ENCODE results near the gene HCN1.

Gene HCN1

DNA sequence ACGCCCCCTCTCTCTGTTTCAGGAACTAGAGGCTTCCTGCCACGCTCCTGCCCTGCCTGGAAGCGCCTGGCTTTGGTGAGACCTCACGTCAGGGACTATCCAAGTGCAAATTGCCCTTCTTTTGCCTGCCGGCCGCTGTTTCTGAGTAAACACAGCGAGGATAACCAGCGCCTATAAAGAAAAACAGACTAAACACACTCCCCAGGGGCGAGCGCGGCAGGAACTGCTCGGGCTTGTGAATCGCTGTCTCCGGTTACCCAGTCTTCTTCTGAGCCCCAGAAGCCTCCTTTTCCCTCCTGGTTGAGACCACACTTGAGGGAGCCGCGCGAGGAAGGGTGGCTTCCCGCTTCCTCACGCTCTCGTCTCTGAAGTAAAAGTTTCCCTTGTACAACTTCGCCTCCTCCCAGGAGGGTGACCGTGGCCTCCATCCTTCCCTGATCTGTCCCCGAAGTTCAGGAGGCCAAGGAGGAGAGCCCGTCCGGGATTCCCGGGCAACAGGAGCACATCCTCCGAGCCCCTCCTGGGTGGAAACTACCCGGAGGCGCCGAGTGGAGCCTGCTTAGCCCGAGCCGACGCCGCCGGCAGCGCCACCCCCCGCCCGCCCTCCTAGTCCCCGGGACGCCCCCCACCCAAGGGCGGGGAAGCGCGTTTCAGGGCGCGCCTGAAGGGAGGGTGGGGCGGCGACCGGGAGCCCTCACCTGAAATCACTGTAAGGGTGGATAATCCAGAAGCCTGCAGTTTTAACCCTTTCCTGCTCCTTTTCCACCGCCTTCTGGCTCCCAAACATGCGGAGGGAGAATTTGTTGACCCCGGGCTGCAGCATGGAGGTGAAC, 993 bp downstream of the HCN1 start:
- H3K56ac ChIP-seq (ENCODE audit: low read length) = no peak overlapping the region
- no peaks in the 10 kb centered on the region for H3K36me3 ChIP-seq (ENCODE audit: control insufficient read depth, insufficient read depth, low read length)
- H3K79me2 ChIP-seq (ENCODE audit: control insufficient read depth, insufficient read depth, low read length) = no peaks in the 10 kb centered on the region
- H4K8ac ChIP-seq (ENCODE audit: low read depth, low read length) = no peak overlapping the region
- WGBS (ENCODE audit: extremely low coverage, insufficient coverage, low lambda C conversion rate) = no CpG with 5 or more reads among the region's 51 CpGs
- H3K23ac ChIP-seq (ENCODE audit: low read length) = no peak overlapping the region
- H2AK5ac ChIP-seq (ENCODE audit: low read length) = no peak overlapping the region
- H3K79me1 ChIP-seq (ENCODE audit: low read length) = no peaks in the 10 kb centered on the region
- H3K18ac ChIP-seq (ENCODE audit: low read length) = no peak overlapping the region
- peak; percentile 58 for DNase-seq
- H2BK15ac ChIP-seq (replicated peaks; ENCODE audit: low read depth) = no peak overlapping the region
- H3K4me3 ChIP-seq (ENCODE audit: low read length) = peak overlapping the region; percentile 6
- no peak overlapping the region for H3K27ac ChIP-seq (ENCODE audit: low read depth, low read length)
- H4K5ac ChIP-seq (ENCODE audit: low read length) = no peak overlapping the region
- H2BK5ac ChIP-seq (ENCODE audit: low read length) = no peak overlapping the region
- no peak overlapping the region for H2BK120ac ChIP-seq (ENCODE audit: low read depth, low read length)
- no peaks in the 10 kb centered on the region for H3K4me1 ChIP-seq (ENCODE audit: control insufficient read depth, low read depth, low read length)
- no peak overlapping the region for H3K4ac ChIP-seq (ENCODE audit: low read depth, low read length)
- no peak overlapping the region for H3K9ac ChIP-seq (ENCODE audit: low read length)
- peaks cover 3% of the 10 kb centered on the region for H3K27me3 ChIP-seq (ENCODE audit: insufficient read depth, low read length, poor library complexity)
- peak overlapping the region; percentile 59 for H3K4me2 ChIP-seq (ENCODE audit: low read length)

DNA sequence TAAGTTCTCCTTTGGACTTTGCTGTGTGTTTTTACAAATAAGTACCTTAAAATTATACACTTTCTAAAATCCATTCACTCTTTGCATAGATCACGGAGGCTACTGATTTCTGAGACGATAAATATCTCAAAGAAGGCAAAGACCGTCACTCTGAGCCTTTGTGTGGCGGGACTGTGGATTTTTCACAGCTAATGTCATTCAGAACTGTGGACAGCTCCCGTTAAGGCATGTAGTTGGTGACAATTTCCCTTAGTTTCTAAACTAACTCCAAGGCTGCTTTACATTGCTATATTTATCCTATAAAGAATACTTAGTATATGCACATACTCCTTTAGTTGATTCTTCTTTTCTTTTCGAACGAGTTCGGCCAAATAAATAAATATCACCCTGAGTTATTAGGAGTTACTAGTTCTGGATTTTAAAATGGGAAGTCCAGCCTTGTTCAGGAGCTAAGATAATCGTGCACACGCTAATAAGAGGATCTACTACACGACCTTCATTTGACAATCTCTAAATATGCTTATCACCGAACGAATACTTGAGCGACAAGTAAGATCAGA, 1.8 kb downstream of the HCN1 start:
- no peaks in the 10 kb centered on the region for H3K79me1 ChIP-seq (ENCODE audit: low read length)
- H3K4me2 ChIP-seq (ENCODE audit: low read length) = peak overlapping the region; percentile 59
- WGBS (ENCODE audit: extremely low coverage, insufficient coverage, low lambda C conversion rate) = no CpG with 5 or more reads among the region's 14 CpGs
- no peak overlapping the region for H3K9ac ChIP-seq (ENCODE audit: low read length)
- no peak for DNase-seq
- H3K56ac ChIP-seq (ENCODE audit: low read length) = no peak overlapping the region
- no peak overlapping the region for H3K23ac ChIP-seq (ENCODE audit: low read length)
- no peak overlapping the region for H3K18ac ChIP-seq (ENCODE audit: low read length)
- H3K27me3 ChIP-seq (ENCODE audit: insufficient read depth, low read length, poor library complexity) = peaks cover 3% of the 10 kb centered on the region
- H3K4me1 ChIP-seq (ENCODE audit: control insufficient read depth, low read depth, low read length) = no peaks in the 10 kb centered on the region
- no peaks in the 10 kb centered on the region for H3K79me2 ChIP-seq (ENCODE audit: control insufficient read depth, insufficient read depth, low read length)
- no peak overlapping the region for H3K4ac ChIP-seq (ENCODE audit: low read depth, low read length)
- H3K4me3 ChIP-seq (ENCODE audit: low read length) = no peak overlapping the region
- H2AK5ac ChIP-seq (ENCODE audit: low read length) = no peak overlapping the region
- H2BK120ac ChIP-seq (ENCODE audit: low read depth, low read length) = no peak overlapping the region
- H2BK15ac ChIP-seq (replicated peaks; ENCODE audit: low read depth) = no peak overlapping the region
- no peaks in the 10 kb centered on the region for H3K36me3 ChIP-seq (ENCODE audit: control insufficient read depth, insufficient read depth, low read length)
- no peak overlapping the region for H4K5ac ChIP-seq (ENCODE audit: low read length)
- H2BK5ac ChIP-seq (ENCODE audit: low read length) = no peak overlapping the region
- no peak overlapping the region for H3K27ac ChIP-seq (ENCODE audit: low read depth, low read length)
- no peak overlapping the region for H4K8ac ChIP-seq (ENCODE audit: low read depth, low read length)

DNA sequence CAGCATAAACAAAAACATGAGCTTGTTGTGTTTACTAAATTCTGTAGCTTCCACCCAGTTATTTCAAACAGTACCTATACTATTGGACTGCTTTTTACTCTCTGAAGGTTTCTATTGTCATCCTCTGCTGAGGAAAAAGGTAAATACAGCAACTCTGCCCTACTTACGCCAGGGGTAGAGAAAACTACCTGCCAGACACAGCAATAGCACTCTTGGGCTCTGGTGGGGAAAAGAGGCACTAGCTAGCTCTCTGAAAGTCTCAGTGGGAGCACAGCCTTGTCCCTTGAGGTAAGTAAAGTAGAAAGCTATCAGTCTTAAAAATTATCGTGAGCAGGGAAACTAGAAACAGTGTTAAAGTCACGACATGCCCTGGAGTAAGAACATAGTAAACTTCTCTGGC, 3.7 kb downstream of the HCN1 start:
- Histone ChIP-seq H3K79me1 (ENCODE audit: low read length) (no peaks in the 10 kb centered on the region), H3K4me2 (ENCODE audit: low read length) (no peak overlapping the region), H3K36me3 (ENCODE audit: control insufficient read depth, insufficient read depth, low read length) (no peaks in the 10 kb centered on the region), H3K27ac (ENCODE audit: low read depth, low read length) (no peak overlapping the region), H2BK5ac (ENCODE audit: low read length) (no peak overlapping the region), H4K8ac (ENCODE audit: low read depth, low read length) (no peak overlapping the region), H3K9ac (ENCODE audit: low read length) (no peak overlapping the region), H2AK5ac (ENCODE audit: low read length) (no peak overlapping the region), H3K4ac (ENCODE audit: low read depth, low read length) (no peak overlapping the region), H2BK120ac (ENCODE audit: low read depth, low read length) (no peak overlapping the region), H3K79me2 (ENCODE audit: control insufficient read depth, insufficient read depth, low read length) (no peaks in the 10 kb centered on the region), H3K56ac (ENCODE audit: low read length) (no peak overlapping the region), H3K23ac (ENCODE audit: low read length) (no peak overlapping the region), H3K4me1 (ENCODE audit: control insufficient read depth, low read depth, low read length) (no peaks in the 10 kb centered on the region), H2BK15ac (replicated peaks; ENCODE audit: low read depth) (no peak overlapping the region), H4K5ac (ENCODE audit: low read length) (no peak overlapping the region), H3K4me3 (ENCODE audit: low read length) (no peak overlapping the region), H3K18ac (ENCODE audit: low read length) (no peak overlapping the region), H3K27me3 (ENCODE audit: insufficient read depth, low read length, poor library complexity) (peaks cover 3% of the 10 kb centered on the region)
- no CpG with 5 or more reads among the region's 3 CpGs for WGBS (ENCODE audit: extremely low coverage, insufficient coverage, low lambda C conversion rate)
- DNase-seq = no peak

DNA sequence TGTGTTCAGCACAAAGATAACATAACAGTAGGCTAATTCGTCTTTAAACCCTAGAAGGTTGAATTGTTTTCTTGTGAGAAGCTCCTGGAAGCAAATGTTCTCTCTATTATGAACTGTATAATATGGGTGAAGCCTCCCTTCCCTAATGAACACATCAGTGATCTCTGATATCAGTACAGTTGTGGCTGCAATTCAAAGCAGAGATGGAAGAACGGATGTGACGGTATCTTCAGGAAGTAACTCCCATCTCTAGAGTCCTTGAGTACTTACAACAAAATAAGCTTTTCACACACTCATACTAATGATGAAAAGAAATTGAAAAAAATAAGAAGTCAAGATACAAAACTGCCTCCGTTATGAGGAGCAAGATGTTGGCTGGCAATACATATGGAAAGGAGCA, 4.5 kb downstream of the HCN1 start:
- no peak overlapping the region for H3K27ac ChIP-seq (ENCODE audit: low read depth, low read length)
- H2AK5ac ChIP-seq (ENCODE audit: low read length) = no peak overlapping the region
- H3K9ac ChIP-seq (ENCODE audit: low read length) = no peak overlapping the region
- no peaks in the 10 kb centered on the region for H3K79me1 ChIP-seq (ENCODE audit: low read length)
- DNase-seq = no peak
- no peaks in the 10 kb centered on the region for H3K79me2 ChIP-seq (ENCODE audit: control insufficient read depth, insufficient read depth, low read length)
- H3K4me3 ChIP-seq (ENCODE audit: low read length) = no peak overlapping the region
- H3K56ac ChIP-seq (ENCODE audit: low read length) = no peak overlapping the region
- no peak overlapping the region for H4K8ac ChIP-seq (ENCODE audit: low read depth, low read length)
- no peak overlapping the region for H3K23ac ChIP-seq (ENCODE audit: low read length)
- no peak overlapping the region for H2BK120ac ChIP-seq (ENCODE audit: low read depth, low read length)
- H3K18ac ChIP-seq (ENCODE audit: low read length) = no peak overlapping the region
- peaks cover 3% of the 10 kb centered on the region for H3K27me3 ChIP-seq (ENCODE audit: insufficient read depth, low read length, poor library complexity)
- no peak overlapping the region for H2BK15ac ChIP-seq (replicated peaks; ENCODE audit: low read depth)
- no peak overlapping the region for H4K5ac ChIP-seq (ENCODE audit: low read length)
- no peak overlapping the region for H3K4me2 ChIP-seq (ENCODE audit: low read length)
- no peak overlapping the region for H3K4ac ChIP-seq (ENCODE audit: low read depth, low read length)
- no peaks in the 10 kb centered on the region for H3K36me3 ChIP-seq (ENCODE audit: control insufficient read depth, insufficient read depth, low read length)
- no peaks in the 10 kb centered on the region for H3K4me1 ChIP-seq (ENCODE audit: control insufficient read depth, low read depth, low read length)
- H2BK5ac ChIP-seq (ENCODE audit: low read length) = no peak overlapping the region
- WGBS (ENCODE audit: extremely low coverage, insufficient coverage, low lambda C conversion rate) = no CpG with 5 or more reads among the region's 4 CpGs

DNA sequence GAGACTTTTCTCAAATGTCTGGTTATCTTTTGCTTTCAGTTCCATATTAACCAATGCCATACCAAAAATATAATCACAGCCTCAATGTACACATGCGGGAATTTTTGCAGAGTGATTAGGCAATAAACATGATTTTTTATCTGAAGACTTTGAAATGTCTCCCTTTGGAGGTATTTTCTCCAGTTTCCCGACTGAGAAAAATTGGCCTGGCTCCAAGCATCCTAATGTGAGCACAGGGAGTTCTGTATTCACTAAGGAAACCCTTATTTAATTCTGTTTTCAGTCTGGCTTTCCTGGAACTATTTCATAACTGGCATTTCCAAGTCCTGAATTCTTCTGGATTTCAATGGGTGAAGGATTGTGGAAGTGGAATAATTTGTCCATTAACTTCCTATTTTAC, 8.5 kb downstream of the HCN1 start:
- H3K23ac ChIP-seq (ENCODE audit: low read length) = no peak overlapping the region
- no peak overlapping the region for H3K9ac ChIP-seq (ENCODE audit: low read length)

More for the DNA sequence above, 8.5 kb downstream of the HCN1 start:
- H3K79me1 ChIP-seq (ENCODE audit: low read length) = no peaks in the 10 kb centered on the region
- H2BK15ac ChIP-seq (replicated peaks; ENCODE audit: low read depth) = no peak overlapping the region
- H3K4me3 ChIP-seq (ENCODE audit: low read length) = no peak overlapping the region
- no peaks in the 10 kb centered on the region for H3K36me3 ChIP-seq (ENCODE audit: control insufficient read depth, insufficient read depth, low read length)
- H3K27ac ChIP-seq (ENCODE audit: low read depth, low read length) = no peak overlapping the region
- H2BK5ac ChIP-seq (ENCODE audit: low read length) = no peak overlapping the region
- no peak overlapping the region for H3K56ac ChIP-seq (ENCODE audit: low read length)
- H3K4me1 ChIP-seq (ENCODE audit: control insufficient read depth, low read depth, low read length) = no peaks in the 10 kb centered on the region
- H3K79me2 ChIP-seq (ENCODE audit: control insufficient read depth, insufficient read depth, low read length) = no peaks in the 10 kb centered on the region
- no peak overlapping the region for H3K4me2 ChIP-seq (ENCODE audit: low read length)
- no peak overlapping the region for H4K5ac ChIP-seq (ENCODE audit: low read length)
- no CpG with 5 or more reads among the region's 2 CpGs for WGBS (ENCODE audit: extremely low coverage, insufficient coverage, low lambda C conversion rate)
- H4K8ac ChIP-seq (ENCODE audit: low read depth, low read length) = no peak overlapping the region
- H2BK120ac ChIP-seq (ENCODE audit: low read depth, low read length) = no peak overlapping the region
- H3K18ac ChIP-seq (ENCODE audit: low read length) = no peak overlapping the region
- H3K27me3 ChIP-seq (ENCODE audit: insufficient read depth, low read length, poor library complexity) = no peaks in the 10 kb centered on the region
- DNase-seq = no peak
- H2AK5ac ChIP-seq (ENCODE audit: low read length) = no peak overlapping the region
- no peak overlapping the region for H3K4ac ChIP-seq (ENCODE audit: low read depth, low read length)
